GM20431 (cell line): Measurements from ENCODE around the gene PAX5.

Experiments used
- in situ Hi-C: fragments of 300-500 bp; cut with MseI, MboI; formaldehyde crosslinking; loops from one replicate; pipeline ENCODE4 v1.15.0; 2020; ENCODE audit warnings: low sequenced_read_pairs; ENCODE audit not compliant: unreplicated experiment

The PAX5 gene

GRCh38 chr9:36823934-36824333 lies 210.1 kb downstream of the PAX5 start:
- in situ Hi-C loops, result no loop called here

GRCh38 chr9:36823466-36823865 lies 210.6 kb downstream of the PAX5 start:
- in situ Hi-C loops, result no loop called here

- in situ Hi-C loops, result no loop called here
These were observed 211.9 kb downstream of the PAX5 start for GRCh38 chr9:36822201-36822600.

- in situ Hi-C loops, result no loop called here
These were observed 213.6 kb downstream of the PAX5 start for GRCh38 chr9:36820392-36820861.

- in situ Hi-C loops, result no loop called here
These were observed 214.8 kb downstream of the PAX5 start for GRCh38 chr9:36818965-36819870.

- in situ Hi-C loops, result no loop called here
These were observed 215.7 kb downstream of the PAX5 start for GRCh38 chr9:36818242-36818938.

GRCh38 chr9:36817160-36817834 lies 216.8 kb downstream of the PAX5 start:
- in situ Hi-C loops, result no loop called here

- in situ Hi-C loops, result no loop called here
These were observed 217.7 kb downstream of the PAX5 start for GRCh38 chr9:36816371-36816770.

GRCh38 chr9:36815566-36816348 lies 218.3 kb downstream of the PAX5 start:
- in situ Hi-C loops, result no loop called here

GRCh38 chr9:36815023-36815422 lies 219.0 kb downstream of the PAX5 start:
- in situ Hi-C loops, result no loop called here

GRCh38 chr9:36813154-36813553 lies 220.9 kb downstream of the PAX5 start:
- in situ Hi-C loops, result no loop called here

- in situ Hi-C loops, result no loop called here
These were observed 221.5 kb downstream of the PAX5 start for GRCh38 chr9:36812556-36812955.

- in situ Hi-C loops, result no loop called here
These were observed 225.8 kb downstream of the PAX5 start for GRCh38 chr9:36808251-36808650.

GRCh38 chr9:36803961-36804360 lies 230.1 kb downstream of the PAX5 start:
- in situ Hi-C loops, result no loop called here

- in situ Hi-C loops, result no loop called here
These were observed 231.7 kb downstream of the PAX5 start for GRCh38 chr9:36802201-36802920.

GRCh38 chr9:36800455-36800854 lies 233.6 kb downstream of the PAX5 start:
- in situ Hi-C loops, result no loop called here

- in situ Hi-C loops, result no loop called here
These were observed 235.6 kb downstream of the PAX5 start for GRCh38 chr9:36798350-36799065.

GRCh38 chr9:36797471-36798220 lies 236.4 kb downstream of the PAX5 start:
- in situ Hi-C loops, result no loop called here
